OCI-LY1 (cell line): Measurements from ENCODE around the gene RAPGEF1.

Experiments
- H2AFZ ChIP-seq: fragments of 200-600 bp; sonication (generic), shearing (Covaris generic); 2 replicates; pipeline ENCODE4 v1.6.0; 2014; ENCODE audit warnings: antibody characterized with exemption, mild to moderate bottlenecking, low read length
- H3F3A ChIP-seq: fragments of 200-600 bp; sonication (generic), shearing (Covaris generic); 2 replicates; pipeline ENCODE4 v1.6.0; 2014; ENCODE audit warnings: mild to moderate bottlenecking, antibody characterized with exemption, low read length, moderate library complexity; ENCODE audit not compliant: insufficient read depth
- H3K27ac ChIP-seq: fragments of 200-600 bp; sonication (generic); 2 replicates; pipeline ENCODE4 v1.5.1; 2014; ENCODE audit warnings: low read length, mixed run types, mild to moderate bottlenecking, low read depth; ENCODE audit not compliant: poor library complexity, severe bottlenecking
- H3K27me3 ChIP-seq: fragments of 200-600 bp; sonication (generic); 2 replicates; pipeline ENCODE4 v1.6.0; 2014; ENCODE audit warnings: antibody characterized with exemption, mild to moderate bottlenecking, low read length, moderate library complexity; ENCODE audit not compliant: insufficient read depth
- H3K36me3 ChIP-seq: fragments of 200-600 bp; sonication (generic); 2 replicates; pipeline ENCODE4 v1.6.1; 2014; ENCODE audit warnings: mild to moderate bottlenecking, antibody characterized with exemption, low read length, moderate library complexity, mixed read lengths; ENCODE audit not compliant: insufficient read depth
- H3K4me1 ChIP-seq: fragments of 200-600 bp; sonication (generic); 2 replicates; pipeline ENCODE4 v1.5.1; 2014; ENCODE audit warnings: mild to moderate bottlenecking, low read length, moderate library complexity; ENCODE audit not compliant: insufficient read depth, severe bottlenecking
- H3K4me2 ChIP-seq: fragments of 200-600 bp; sonication (generic), shearing (Covaris generic); 2 replicates; pipeline ENCODE4 v1.6.1; 2014; ENCODE audit warnings: low read length
- H3K4me3 ChIP-seq: fragments of 200-600 bp; sonication (generic); 2 replicates; pipeline ENCODE4 v1.5.1; 2014; ENCODE audit warnings: low read length, low read depth, mild to moderate bottlenecking, mixed read lengths; ENCODE audit not compliant: poor library complexity, severe bottlenecking
- H3K79me2 ChIP-seq: fragments of 200-600 bp; shearing (Covaris generic); 2 replicates; pipeline ENCODE4 v1.6.1; 2016; ENCODE audit warnings: mixed run types, low read length, mixed read lengths; ENCODE audit not compliant: insufficient read depth
- H3K9ac ChIP-seq: fragments of 200-600 bp; sonication (generic), shearing (Covaris generic); 2 replicates; pipeline ENCODE4 v1.6.1; 2014; ENCODE audit warnings: mild to moderate bottlenecking, low read length, mixed read lengths
- H3K9me2 ChIP-seq: fragments of 200-600 bp; sonication (generic), shearing (Covaris generic); 2 replicates; pipeline ENCODE4 v1.6.1; 2014; ENCODE audit warnings: low read depth, mild to moderate bottlenecking, low read length, mixed read lengths
- H3K9me3 ChIP-seq: fragments of 200-600 bp; shearing (Covaris generic); 2 replicates; pipeline ENCODE4 v1.6.1; 2014; ENCODE audit warnings: low read length, mixed read lengths
- H4K20me1 ChIP-seq: fragments of 200-600 bp; sonication (generic), shearing (Covaris generic); 2 replicates; pipeline ENCODE4 v1.6.0; 2016; ENCODE audit warnings: mild to moderate bottlenecking, low read length; ENCODE audit not compliant: insufficient read depth
- EZH2 ChIP-seq: fragments of 200-600 bp; sonication (generic), shearing (Covaris generic); IDR thresholded peaks from 2 replicates; pipeline ENCODE4 v1.8.0; 2017; ENCODE audit warnings: borderline replicate concordance, mixed run types, mild to moderate bottlenecking, antibody characterized with exemption, low read length, moderate library complexity, mixed read lengths
- TF ChIP-seq, protein P1 (sequence below): fragments of 200-600 bp; sonication (generic), shearing (Covaris generic); IDR thresholded peaks from 2 replicates; pipeline ENCODE4 v1.5.1; 2017; ENCODE audit warnings: mild to moderate bottlenecking, antibody characterized with exemption, low read length, moderate library complexity, mixed read lengths

Gene RAPGEF1

DNA sequence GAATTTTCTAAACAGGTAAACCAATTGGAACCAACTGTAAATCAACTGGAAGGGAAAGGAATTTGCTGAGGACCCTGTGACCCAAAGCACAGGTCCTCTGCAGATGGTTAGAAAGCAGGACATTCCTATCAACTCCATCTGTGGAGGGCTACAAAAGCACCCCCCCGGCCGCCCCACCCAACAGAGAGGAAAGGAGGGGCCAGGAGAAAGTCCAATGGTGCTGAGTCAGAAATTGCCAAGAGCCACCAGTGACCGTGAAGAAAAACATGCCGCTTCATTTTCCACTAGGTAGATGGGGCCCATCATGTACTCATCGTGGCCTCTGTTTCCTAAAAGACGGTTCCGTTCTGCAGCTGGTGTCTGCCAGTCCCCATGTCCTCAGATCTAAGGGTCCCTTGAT, 66.3 kb downstream of the RAPGEF1 start:
- peak overlapping the region; percentile 88 for H3K4me2 ChIP-seq
- H3K4me3 ChIP-seq, result peak overlapping the region; percentile 88
- peaks cover 31% of the 10 kb centered on the region for H3K36me3 ChIP-seq
- no peaks in the 10 kb centered on the region for H4K20me1 ChIP-seq
- H3K9me2 ChIP-seq, result no peaks in the 10 kb centered on the region
- no peaks in the 10 kb centered on the region for H3K27me3 ChIP-seq
- peaks cover 18% of the 10 kb centered on the region for H3F3A ChIP-seq
- H3K9me3 ChIP-seq, result no peaks in the 10 kb centered on the region
- H3K4me1 ChIP-seq, result peaks cover 79% of the 10 kb centered on the region
- H2AFZ ChIP-seq, result no peak overlapping the region
- peak overlapping the region; percentile 90 for H3K9ac ChIP-seq
- peaks cover 80% of the 10 kb centered on the region for H3K79me2 ChIP-seq
- TF ChIP-seq, protein P1, sequence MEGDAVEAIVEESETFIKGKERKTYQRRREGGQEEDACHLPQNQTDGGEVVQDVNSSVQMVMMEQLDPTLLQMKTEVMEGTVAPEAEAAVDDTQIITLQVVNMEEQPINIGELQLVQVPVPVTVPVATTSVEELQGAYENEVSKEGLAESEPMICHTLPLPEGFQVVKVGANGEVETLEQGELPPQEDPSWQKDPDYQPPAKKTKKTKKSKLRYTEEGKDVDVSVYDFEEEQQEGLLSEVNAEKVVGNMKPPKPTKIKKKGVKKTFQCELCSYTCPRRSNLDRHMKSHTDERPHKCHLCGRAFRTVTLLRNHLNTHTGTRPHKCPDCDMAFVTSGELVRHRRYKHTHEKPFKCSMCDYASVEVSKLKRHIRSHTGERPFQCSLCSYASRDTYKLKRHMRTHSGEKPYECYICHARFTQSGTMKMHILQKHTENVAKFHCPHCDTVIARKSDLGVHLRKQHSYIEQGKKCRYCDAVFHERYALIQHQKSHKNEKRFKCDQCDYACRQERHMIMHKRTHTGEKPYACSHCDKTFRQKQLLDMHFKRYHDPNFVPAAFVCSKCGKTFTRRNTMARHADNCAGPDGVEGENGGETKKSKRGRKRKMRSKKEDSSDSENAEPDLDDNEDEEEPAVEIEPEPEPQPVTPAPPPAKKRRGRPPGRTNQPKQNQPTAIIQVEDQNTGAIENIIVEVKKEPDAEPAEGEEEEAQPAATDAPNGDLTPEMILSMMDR, result no peak
- no peak for TF ChIP-seq EZH2
- H3K27ac ChIP-seq, result peak overlapping the region; percentile 98

DNA sequence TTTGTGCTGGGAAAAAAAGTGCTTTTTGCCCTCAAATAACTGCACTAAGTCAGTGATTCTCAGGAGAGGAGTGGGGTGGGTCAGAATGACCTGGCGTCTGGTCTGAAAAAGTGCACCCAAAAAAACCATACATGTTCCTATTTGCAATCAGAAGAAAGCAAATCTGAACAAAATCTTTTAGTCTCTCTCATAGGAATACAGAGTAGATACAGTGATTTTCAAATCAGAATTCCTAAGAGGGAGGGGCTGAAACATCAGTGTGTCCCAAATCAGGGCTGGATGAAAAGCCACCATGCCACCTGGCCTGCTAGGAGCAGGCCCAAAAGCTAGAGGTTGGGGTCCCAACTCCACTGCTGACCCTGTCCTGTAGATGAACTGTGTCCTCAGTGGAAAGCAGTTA, 66.8 kb downstream of the RAPGEF1 start:
- H3K27me3 ChIP-seq, result no peaks in the 10 kb centered on the region
- H3K4me3 ChIP-seq, result peak overlapping the region; percentile 88
- peak overlapping the region; percentile 88 for H3K4me2 ChIP-seq
- no peaks in the 10 kb centered on the region for H4K20me1 ChIP-seq
- no peak overlapping the region for H2AFZ ChIP-seq
- peaks cover 15% of the 10 kb centered on the region for H3F3A ChIP-seq
- H3K36me3 ChIP-seq, result peaks cover 31% of the 10 kb centered on the region
- peak overlapping the region; percentile 90 for H3K9ac ChIP-seq
- TF ChIP-seq, protein P1, result no peak
- no peak for TF ChIP-seq EZH2
- H3K79me2 ChIP-seq, result peaks cover 85% of the 10 kb centered on the region
- H3K4me1 ChIP-seq, result peaks cover 79% of the 10 kb centered on the region
- H3K27ac ChIP-seq, result peak overlapping the region; percentile 98
- no peaks in the 10 kb centered on the region for H3K9me3 ChIP-seq
- no peaks in the 10 kb centered on the region for H3K9me2 ChIP-seq

DNA sequence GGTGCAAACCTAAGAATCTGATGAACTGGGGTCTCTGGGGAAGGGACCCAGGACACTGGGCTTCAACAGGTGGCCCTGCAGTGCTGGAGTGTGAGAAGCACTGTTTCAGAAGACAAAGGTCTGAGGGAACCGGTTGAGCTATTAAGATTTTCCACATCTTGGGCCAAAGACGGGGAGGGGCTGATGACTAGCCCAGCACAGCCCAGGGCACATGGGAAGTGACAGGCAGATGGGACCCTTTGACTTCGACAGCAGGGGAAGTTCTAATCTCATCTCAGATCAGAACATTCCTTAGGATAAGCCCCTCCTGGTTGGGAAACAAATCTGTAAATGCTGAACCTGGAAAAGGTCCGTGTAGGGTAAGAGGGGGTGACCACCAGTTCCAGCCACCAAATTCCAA, 67.4 kb downstream of the RAPGEF1 start:
- TF ChIP-seq, protein P1, result no peak
- no peak for TF ChIP-seq EZH2
- H3K4me3 ChIP-seq, result peak overlapping the region; percentile 88
- H3K36me3 ChIP-seq, result peaks cover 34% of the 10 kb centered on the region
- no peaks in the 10 kb centered on the region for H4K20me1 ChIP-seq
- peak overlapping the region; percentile 90 for H3K9ac ChIP-seq
- H3K79me2 ChIP-seq, result peaks cover 91% of the 10 kb centered on the region
- H3K27ac ChIP-seq, result peak overlapping the region; percentile 98
- no peaks in the 10 kb centered on the region for H3K9me3 ChIP-seq
- H3K4me2 ChIP-seq, result peak overlapping the region; percentile 88
- H3F3A ChIP-seq, result peaks cover 12% of the 10 kb centered on the region
- H3K4me1 ChIP-seq, result peaks cover 79% of the 10 kb centered on the region
- no peaks in the 10 kb centered on the region for H3K27me3 ChIP-seq
- H2AFZ ChIP-seq, result no peak overlapping the region
- H3K9me2 ChIP-seq, result no peaks in the 10 kb centered on the region
